ENCODE results near the gene GJA3. TPM values are rescaled to one million over a fixed set of nuclear protein-coding genes. Genes with fewer than 3 reads are reported as not detected.

GJA3 gene
- total and polyA plus RNA-seq, 9 of the 15 experiments (the other 6 are each of a cell fraction or from before 2014, with no cell fraction given) = 0.03 to 0.13 (median 0.04) TPM; not detected in 4

DNA sequence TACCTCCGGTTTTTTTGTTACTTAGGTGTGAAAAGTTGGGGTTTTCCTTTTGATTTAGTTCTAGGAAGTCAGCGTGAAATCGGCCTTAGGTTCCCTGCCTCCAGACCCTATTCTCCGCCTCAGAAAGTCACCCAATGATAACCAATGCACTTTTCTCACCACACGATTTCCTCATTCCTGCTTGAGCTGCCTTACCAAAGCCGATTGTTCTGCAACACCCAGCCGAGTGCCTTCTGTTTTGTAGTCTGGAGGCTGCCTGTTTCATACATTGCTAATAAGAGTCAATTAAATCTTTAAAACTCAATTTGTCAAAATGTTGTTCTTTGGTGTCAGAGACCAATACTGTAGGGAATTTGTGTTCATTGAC, 39.7 kb downstream of the GJA3 start (continued):
- TF ChIP-seq, protein P1, sequence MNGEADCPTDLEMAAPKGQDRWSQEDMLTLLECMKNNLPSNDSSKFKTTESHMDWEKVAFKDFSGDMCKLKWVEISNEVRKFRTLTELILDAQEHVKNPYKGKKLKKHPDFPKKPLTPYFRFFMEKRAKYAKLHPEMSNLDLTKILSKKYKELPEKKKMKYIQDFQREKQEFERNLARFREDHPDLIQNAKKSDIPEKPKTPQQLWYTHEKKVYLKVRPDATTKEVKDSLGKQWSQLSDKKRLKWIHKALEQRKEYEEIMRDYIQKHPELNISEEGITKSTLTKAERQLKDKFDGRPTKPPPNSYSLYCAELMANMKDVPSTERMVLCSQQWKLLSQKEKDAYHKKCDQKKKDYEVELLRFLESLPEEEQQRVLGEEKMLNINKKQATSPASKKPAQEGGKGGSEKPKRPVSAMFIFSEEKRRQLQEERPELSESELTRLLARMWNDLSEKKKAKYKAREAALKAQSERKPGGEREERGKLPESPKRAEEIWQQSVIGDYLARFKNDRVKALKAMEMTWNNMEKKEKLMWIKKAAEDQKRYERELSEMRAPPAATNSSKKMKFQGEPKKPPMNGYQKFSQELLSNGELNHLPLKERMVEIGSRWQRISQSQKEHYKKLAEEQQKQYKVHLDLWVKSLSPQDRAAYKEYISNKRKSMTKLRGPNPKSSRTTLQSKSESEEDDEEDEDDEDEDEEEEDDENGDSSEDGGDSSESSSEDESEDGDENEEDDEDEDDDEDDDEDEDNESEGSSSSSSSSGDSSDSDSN (IDR thresholded peaks at IDR 0.05; ENCODE audit: borderline replicate concordance in 1 of 2, low read depth in 2 of 2, low read length in 2 of 2) = no peak
- TF ChIP-seq KDM5B (IDR thresholded peaks at IDR 0.05; ENCODE audit: insufficient replicate concordance, low read depth, low read length) (no peak), FOXP1 (CRISPR knock-in tag; IDR thresholded peaks at IDR 0.05) (no peak), PTTG1 (tag; IDR thresholded peaks at IDR 0.05; ENCODE audit: low read depth) (no peak), BRD9 (IDR thresholded peaks at IDR 0.05; ENCODE audit: low read depth, partially characterized antibody) (no peak)

DNA sequence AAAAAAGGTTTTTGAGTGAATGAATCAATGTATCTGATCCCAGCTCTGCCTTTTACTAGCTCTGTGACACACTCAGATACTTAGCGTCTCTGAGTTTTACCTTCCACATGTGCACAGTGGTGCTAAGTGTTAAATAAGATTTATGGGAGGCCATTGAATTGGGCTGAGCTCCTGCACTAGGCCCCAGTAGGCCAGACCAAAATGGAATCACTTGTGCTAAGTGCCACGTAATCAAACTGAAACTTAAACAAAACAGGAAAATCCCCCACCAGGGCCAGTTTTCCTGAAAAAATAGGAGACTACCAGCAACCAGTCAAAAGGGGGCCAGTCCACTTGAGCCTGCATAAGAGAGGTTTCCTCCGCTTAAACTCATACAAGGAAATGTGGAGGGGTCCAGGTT, 40.9 kb downstream of the GJA3 start:
- ChIA-PET CTCF (ENCODE audit: low intra/inter-chr PET ratio) (no interaction called here), POLR2A (interaction anchor here (1.0 to 1.3 kb wide), 3 partner anchors 12 to 23 kb away, joined by 3 to 4 read pairs (median 4); no protein-coding TSS in a partner anchor)
- intact Hi-C loops (cut with micrococcal nuclease) = no loop called here
- TF ChIP-seq SETDB1 (IDR thresholded peaks at IDR 0.05; ENCODE audit: low read length) (no peak), POLR2A (conservative IDR thresholded peaks at IDR 0.05) (no peak), DMBX1 (CRISPR knock-in tag; IDR thresholded peaks at IDR 0.05; ENCODE audit: borderline replicate concordance) (peak; percentile 93), PRDM10 (IDR thresholded peaks at IDR 0.05; ENCODE audit: partially characterized antibody) (no peak), GTF2F1 (IDR thresholded peaks at IDR 0.05; ENCODE audit: low read depth, low read length) (no peak), ZSCAN29 (IDR thresholded peaks at IDR 0.05) (no peak), NR4A1 (CRISPR knock-in tag; IDR thresholded peaks at IDR 0.05) (no peak), NR4A1 (tag; IDR thresholded peaks at IDR 0.05) (peak; percentile 95), KLF1 (tag; IDR thresholded peaks at IDR 0.05) (0 out of 2 replicates have a peak, but pooled peaks have one; percentile 36), ZNF79 (CRISPR knock-in tag; IDR thresholded peaks at IDR 0.05; ENCODE audit: low read depth) (peak; percentile 58; the same call in 1 of the 2 replicates), IRF1 (CRISPR knock-in tag; IDR thresholded peaks at IDR 0.05; ENCODE audit: borderline replicate concordance) (no peak)

More for the DNA sequence above, 40.9 kb downstream of the GJA3 start:
- DNase-seq (ENCODE audit: extremely low read depth in 1 of 4, low spot score in 3 of 4) = no peak
- ATAC-seq = no peak
- peaks cover 4 to 15% of the 10 kb centered on the region in 2 experiments; a peak in 3 of 5 replicates for H3K4me1 ChIP-seq (replicated peaks in 1 of 2; ENCODE audit: control insufficient read depth in 2 of 2, insufficient read depth in 2 of 2, low read length in 2 of 2)
- peak overlapping the region in 1 of 2 experiments; percentile 33; a peak in 2 of 4 replicates for H3K9ac ChIP-seq (ENCODE audit: insufficient read depth in 1 of 2, low read depth in 2 of 2, low read length in 2 of 2)
- H3K27ac ChIP-seq (ENCODE audit: extremely low read depth, low read depth, low read length) = peak overlapping the region; percentile 66
- BruUV-seq (replicated peaks) = TSS peak; percentile 69
- H3K9me1 ChIP-seq (ENCODE audit: control insufficient read depth, insufficient read depth, low read length) = no peaks in the 10 kb centered on the region
- no peaks in the 10 kb centered on the region for H3K9me3 ChIP-seq (replicated peaks; ENCODE audit: control insufficient read depth, insufficient read depth, low read depth, low read length)
- no peaks in the 10 kb centered on the region for H3K27me3 ChIP-seq (ENCODE audit: control insufficient read depth in 2 of 2, insufficient read depth in 2 of 2, low read length in 2 of 2)
- H3K4me2 ChIP-seq (ENCODE audit: insufficient read depth, low read length) = peak overlapping the region; percentile 76
- peak overlapping the region; percentile 29 for H3K4me3 ChIP-seq
- peak overlapping the region; percentile 94 for H2AFZ ChIP-seq (ENCODE audit: low read depth, low read length)
- H3K36me3 ChIP-seq (ENCODE audit: control insufficient read depth, insufficient read depth, low read length) = no peaks in the 10 kb centered on the region
- in situ Hi-C loops (cut with MboI) = no loop called here
- 42% methylated on average over 3 of the region's 3 CpGs for WGBS (ENCODE audit: insufficient coverage, low coverage, missing lambda C conversion rate)
- no peak for FAIRE-seq
- no peaks in the 10 kb centered on the region for H3K79me2 ChIP-seq (ENCODE audit: control insufficient read depth, insufficient read depth, low read length)
- H4K20me1 ChIP-seq (replicated peaks; ENCODE audit: control insufficient read depth, insufficient read depth, low read length) = no peaks in the 10 kb centered on the region
